Measurements from ENCODE around the gene NKAPD1.

NKAPD1 gene

GRCh38 chr11:112106070-112106469, 32.0 kb downstream of the NKAPD1 start:
- no peak overlapping the region for H3K4me3 Mint-ChIP-seq
- no peaks in the 10 kb centered on the region for H3K27me3 Mint-ChIP-seq (ENCODE audit: low read depth)
- no peaks in the 10 kb centered on the region for H3K36me3 Mint-ChIP-seq (ENCODE audit: low read depth)
- H3K9me3 Mint-ChIP-seq, result no peaks in the 10 kb centered on the region
- H3K4me1 Mint-ChIP-seq (ENCODE audit: low read depth), result no peaks in the 10 kb centered on the region
- H3K27ac Mint-ChIP-seq, result no peak overlapping the region

GRCh38 chr11:112113539-112114457, 39.7 kb downstream of the NKAPD1 start:
- Mint-ChIP-seq H3K9me3 (no peaks in the 10 kb centered on the region), H3K4me1 (ENCODE audit: low read depth) (peaks cover 2% of the 10 kb centered on the region), H3K27me3 (ENCODE audit: low read depth) (no peaks in the 10 kb centered on the region), H3K27ac (no peak overlapping the region), H3K4me3 (no peak overlapping the region), H3K36me3 (ENCODE audit: low read depth) (no peaks in the 10 kb centered on the region)

GRCh38 chr11:112114460-112114859, 40.4 kb downstream of the NKAPD1 start:
- H3K4me3 Mint-ChIP-seq, result no peak overlapping the region
- no peaks in the 10 kb centered on the region for H3K9me3 Mint-ChIP-seq
- no peaks in the 10 kb centered on the region for H3K27me3 Mint-ChIP-seq (ENCODE audit: low read depth)
- no peaks in the 10 kb centered on the region for H3K36me3 Mint-ChIP-seq (ENCODE audit: low read depth)
- H3K27ac Mint-ChIP-seq, result no peak overlapping the region
- peaks cover 2% of the 10 kb centered on the region for H3K4me1 Mint-ChIP-seq (ENCODE audit: low read depth)

- Mint-ChIP-seq H3K4me3 (no peak overlapping the region), H3K4me1 (ENCODE audit: low read depth) (peaks cover 2% of the 10 kb centered on the region), H3K27me3 (ENCODE audit: low read depth) (no peaks in the 10 kb centered on the region), H3K36me3 (ENCODE audit: low read depth) (no peaks in the 10 kb centered on the region), H3K9me3 (no peaks in the 10 kb centered on the region), H3K27ac (no peak overlapping the region)
Measured at GRCh38 chr11:112115386-112115785, 41.3 kb downstream of the NKAPD1 start.

GRCh38 chr11:112118176-112118575, 44.1 kb downstream of the NKAPD1 start:
- H3K27me3 Mint-ChIP-seq (ENCODE audit: low read depth), result no peaks in the 10 kb centered on the region
- H3K4me3 Mint-ChIP-seq, result no peak overlapping the region
- H3K4me1 Mint-ChIP-seq (ENCODE audit: low read depth), result peaks cover 2% of the 10 kb centered on the region
- H3K27ac Mint-ChIP-seq, result no peak overlapping the region
- H3K36me3 Mint-ChIP-seq (ENCODE audit: low read depth), result no peaks in the 10 kb centered on the region
- H3K9me3 Mint-ChIP-seq, result no peaks in the 10 kb centered on the region

- H3K36me3 Mint-ChIP-seq (ENCODE audit: low read depth), result no peaks in the 10 kb centered on the region
- H3K27ac Mint-ChIP-seq, result no peak overlapping the region
- H3K4me3 Mint-ChIP-seq, result no peak overlapping the region
- H3K9me3 Mint-ChIP-seq, result no peaks in the 10 kb centered on the region
- no peaks in the 10 kb centered on the region for H3K4me1 Mint-ChIP-seq (ENCODE audit: low read depth)
- H3K27me3 Mint-ChIP-seq (ENCODE audit: low read depth), result no peaks in the 10 kb centered on the region
Measured at GRCh38 chr11:112121981-112122615, 48.0 kb downstream of the NKAPD1 start.

GRCh38 chr11:112123129-112123528, 49.0 kb downstream of the NKAPD1 start:
- H3K27ac Mint-ChIP-seq, result no peak overlapping the region
- no peaks in the 10 kb centered on the region for H3K4me1 Mint-ChIP-seq (ENCODE audit: low read depth)
- no peaks in the 10 kb centered on the region for H3K9me3 Mint-ChIP-seq

GRCh38 chr11:112127056-112127455, 53.0 kb downstream of the NKAPD1 start:
- H3K36me3 Mint-ChIP-seq (ENCODE audit: low read depth), result no peaks in the 10 kb centered on the region
- H3K27ac Mint-ChIP-seq, result no peak overlapping the region
- H3K4me1 Mint-ChIP-seq (ENCODE audit: low read depth), result peaks cover 4% of the 10 kb centered on the region
- H3K27me3 Mint-ChIP-seq (ENCODE audit: low read depth), result no peaks in the 10 kb centered on the region
- no peak overlapping the region for H3K4me3 Mint-ChIP-seq
- H3K9me3 Mint-ChIP-seq, result no peaks in the 10 kb centered on the region

More at GRCh38 chr11:112123129-112123528, 49.0 kb downstream of the NKAPD1 start:
- no peaks in the 10 kb centered on the region for H3K27me3 Mint-ChIP-seq (ENCODE audit: low read depth)
- no peak overlapping the region for H3K4me3 Mint-ChIP-seq
- H3K36me3 Mint-ChIP-seq (ENCODE audit: low read depth), result no peaks in the 10 kb centered on the region

GRCh38 chr11:112128483-112129121, 54.5 kb downstream of the NKAPD1 start:
- Mint-ChIP-seq H3K36me3 (ENCODE audit: low read depth) (no peaks in the 10 kb centered on the region), H3K4me3 (no peak overlapping the region), H3K27me3 (ENCODE audit: low read depth) (no peaks in the 10 kb centered on the region), H3K4me1 (ENCODE audit: low read depth) (peaks cover 4% of the 10 kb centered on the region), H3K27ac (no peak overlapping the region), H3K9me3 (no peaks in the 10 kb centered on the region)

GRCh38 chr11:112129656-112130055, 55.6 kb downstream of the NKAPD1 start:
- no peak overlapping the region for H3K4me3 Mint-ChIP-seq
- peaks cover 4% of the 10 kb centered on the region for H3K4me1 Mint-ChIP-seq (ENCODE audit: low read depth)
- H3K27me3 Mint-ChIP-seq (ENCODE audit: low read depth), result no peaks in the 10 kb centered on the region
- no peaks in the 10 kb centered on the region for H3K36me3 Mint-ChIP-seq (ENCODE audit: low read depth)
- no peak overlapping the region for H3K27ac Mint-ChIP-seq
- H3K9me3 Mint-ChIP-seq, result no peaks in the 10 kb centered on the region

GRCh38 chr11:112132737-112133136, 58.6 kb downstream of the NKAPD1 start:
- peaks cover 4% of the 10 kb centered on the region for H3K4me1 Mint-ChIP-seq (ENCODE audit: low read depth)
- H3K27me3 Mint-ChIP-seq (ENCODE audit: low read depth), result no peaks in the 10 kb centered on the region
- no peaks in the 10 kb centered on the region for H3K36me3 Mint-ChIP-seq (ENCODE audit: low read depth)
- no peak overlapping the region for H3K27ac Mint-ChIP-seq
- H3K4me3 Mint-ChIP-seq, result no peak overlapping the region
- no peaks in the 10 kb centered on the region for H3K9me3 Mint-ChIP-seq

- Mint-ChIP-seq H3K36me3 (ENCODE audit: low read depth) (no peaks in the 10 kb centered on the region), H3K4me1 (ENCODE audit: low read depth) (peaks cover 4% of the 10 kb centered on the region), H3K9me3 (no peaks in the 10 kb centered on the region), H3K27me3 (ENCODE audit: low read depth) (no peaks in the 10 kb centered on the region), H3K27ac (no peak overlapping the region), H3K4me3 (no peak overlapping the region)
Measured at GRCh38 chr11:112134473-112134872, 60.4 kb downstream of the NKAPD1 start.

Measured in T-helper 1 cell treated with Interleukin-12 subunit alpha and Interleukin-12 subunit beta and Interleukin-4 antibody, amounts not matched to agents 30 μg/mL and 1 μg/mL, for 36 hours (primary cell).